HAP-1 (cell line): ENCODE results near the gene DAB2IP.

ENCODE experiments used
- DNase-seq, 2 experiments: peaks; one replicate each; pipeline ENCODE4 v3.0.0-alpha.2; 2016 to 2020; ENCODE audit warnings: low spot score in 2 of 2
- H3K27me3 ChIP-seq: fragments of 250-450 bp; sonication (Bioruptor Pico); 2 replicates; pipeline ENCODE4 v1.5.1; 2020; ENCODE audit warnings: low read depth, mild to moderate bottlenecking, moderate library complexity
- H3K36me3 ChIP-seq: fragments of 250-450 bp; sonication (Bioruptor Pico); replicated peaks from 2 replicates; pipeline ENCODE4 v1.5.1; 2020; ENCODE audit warnings: mild to moderate bottlenecking
- H3K4me1 ChIP-seq: fragments of 250-450 bp; sonication (Bioruptor Pico); 2 replicates; pipeline ENCODE4 v1.5.1; 2020; ENCODE audit warnings: mild to moderate bottlenecking
- H3K4me3 ChIP-seq: fragments of 250-450 bp; sonication (Bioruptor Pico); 2 replicates; pipeline ENCODE4 v1.5.1; 2020; ENCODE audit warnings: mild to moderate bottlenecking, moderate library complexity
- H3K9me3 ChIP-seq: fragments of 250-450 bp; sonication (Bioruptor Pico); 2 replicates; pipeline ENCODE4 v1.5.1; 2020; ENCODE audit warnings: mild to moderate bottlenecking, moderate library complexity
- in situ Hi-C: fragments of 300-500 bp; cut with MboI; formaldehyde crosslinking; loops from 3 replicates; pipeline ENCODE4 v1.14.3; 2020; ENCODE audit warnings: low sequenced_read_pairs, inconsistent platforms, mixed read lengths

Gene DAB2IP

DNA sequence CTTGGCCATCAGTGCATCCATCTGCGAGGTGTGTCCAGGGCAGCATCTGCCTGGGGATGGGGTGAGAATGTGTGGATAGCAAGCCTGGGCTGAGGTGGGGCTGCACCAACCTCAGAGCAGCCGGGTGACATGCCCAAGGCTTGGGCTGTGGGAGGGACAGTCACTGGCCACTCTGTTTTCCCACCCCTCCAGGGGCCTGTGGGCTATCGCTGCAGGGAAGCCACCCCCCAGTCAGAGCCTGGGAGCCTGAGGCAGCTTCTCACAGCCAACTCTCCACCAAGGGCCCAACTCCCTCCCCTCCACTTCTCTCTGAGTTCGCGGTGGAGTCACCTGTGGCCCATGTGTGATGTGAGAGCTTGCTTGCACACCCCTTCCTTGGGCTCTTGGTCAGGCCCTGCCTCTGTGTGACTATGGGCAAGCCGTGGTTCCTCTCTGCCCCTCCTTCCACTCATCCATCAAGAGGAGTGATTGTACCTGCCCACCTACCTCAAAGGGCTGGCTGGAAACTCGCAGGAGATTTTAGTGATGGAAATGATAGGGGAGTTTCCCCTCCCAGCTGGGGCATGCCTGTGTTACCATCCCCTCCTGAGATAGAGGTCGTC, 54.8 kb downstream of the DAB2IP start:
- no peaks in the 10 kb centered on the region for H3K4me1 ChIP-seq
- in situ Hi-C loops: no loop called here
- no peaks in the 10 kb centered on the region for H3K9me3 ChIP-seq
- no peaks in the 10 kb centered on the region for H3K36me3 ChIP-seq
- DNase-seq: no peak
- no peaks in the 10 kb centered on the region for H3K27me3 ChIP-seq
- no peak overlapping the region for H3K4me3 ChIP-seq

- no peak overlapping the region for H3K4me3 ChIP-seq
- no peaks in the 10 kb centered on the region for H3K36me3 ChIP-seq
- no peaks in the 10 kb centered on the region for H3K4me1 ChIP-seq
- no peak for DNase-seq
- H3K27me3 ChIP-seq: no peaks in the 10 kb centered on the region
- H3K9me3 ChIP-seq: no peaks in the 10 kb centered on the region
- in situ Hi-C loops: no loop called here
These were observed 56.3 kb downstream of the DAB2IP start for GRCh38 chr9:121707477-121708424.

- Histone ChIP-seq H3K27me3 (no peaks in the 10 kb centered on the region), H3K36me3 (no peaks in the 10 kb centered on the region), H3K4me3 (no peak overlapping the region), H3K4me1 (no peaks in the 10 kb centered on the region), H3K9me3 (no peaks in the 10 kb centered on the region)
- in situ Hi-C loops: no loop called here
- DNase-seq: peak in 1 of 2 experiments; percentile 49
These were observed 57.5 kb downstream of the DAB2IP start for GRCh38 chr9:121708768-121709488.

DNA sequence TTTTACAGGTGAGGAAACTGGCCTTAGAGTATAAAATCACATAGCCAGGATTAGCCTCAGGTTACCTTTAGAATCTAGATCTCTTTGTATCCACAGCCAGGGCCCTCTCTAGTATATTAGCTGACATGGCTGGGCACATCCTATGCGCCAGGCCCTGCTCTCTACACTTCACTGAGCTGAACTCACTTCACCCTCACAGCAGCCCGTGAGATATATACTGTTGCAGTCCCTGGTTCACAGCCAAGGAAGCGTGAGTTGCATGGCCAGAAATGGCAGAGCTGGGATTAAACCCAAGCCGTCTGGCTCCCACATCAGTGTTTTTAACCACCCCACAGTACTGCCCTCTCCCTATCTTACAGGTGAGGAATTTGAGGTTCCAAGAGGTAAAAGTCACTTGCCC, 58.4 kb downstream of the DAB2IP start:
- no peak overlapping the region for H3K4me3 ChIP-seq
- no peaks in the 10 kb centered on the region for H3K9me3 ChIP-seq
- no peaks in the 10 kb centered on the region for H3K27me3 ChIP-seq
- H3K36me3 ChIP-seq: no peaks in the 10 kb centered on the region
- no peak for DNase-seq
- in situ Hi-C loops: no loop called here
- H3K4me1 ChIP-seq: no peaks in the 10 kb centered on the region

DNA sequence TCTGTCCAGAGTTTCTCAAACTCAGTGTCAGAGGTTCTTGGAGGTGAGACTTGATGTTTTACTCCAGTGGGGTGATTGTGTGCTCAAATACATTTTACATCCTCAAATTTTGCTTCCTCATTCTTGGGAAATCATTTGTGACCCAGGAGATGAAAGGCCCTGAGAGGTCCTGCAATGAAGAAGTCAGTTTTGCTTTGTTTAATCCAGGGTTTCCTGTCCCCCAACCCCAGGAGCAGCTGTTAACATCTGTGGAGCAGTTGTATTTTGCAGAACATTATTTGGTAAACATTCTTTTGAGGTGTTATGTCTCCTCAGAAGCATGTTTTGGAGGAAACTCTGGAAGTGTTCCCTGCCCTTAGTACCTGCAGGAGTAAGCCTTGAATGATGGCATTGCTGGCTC, 59.8 kb downstream of the DAB2IP start:
- H3K4me1 ChIP-seq: no peaks in the 10 kb centered on the region
- no peak overlapping the region for H3K4me3 ChIP-seq
- no peaks in the 10 kb centered on the region for H3K27me3 ChIP-seq
- H3K36me3 ChIP-seq: no peaks in the 10 kb centered on the region
- no peaks in the 10 kb centered on the region for H3K9me3 ChIP-seq
- no peak for DNase-seq
- in situ Hi-C loops: no loop called here

- Histone ChIP-seq H3K36me3 (no peaks in the 10 kb centered on the region), H3K4me3 (no peak overlapping the region), H3K27me3 (no peaks in the 10 kb centered on the region), H3K4me1 (no peaks in the 10 kb centered on the region), H3K9me3 (no peaks in the 10 kb centered on the region)
- DNase-seq: no peak
- in situ Hi-C loops: no loop called here
These were observed 60.4 kb downstream of the DAB2IP start for GRCh38 chr9:121711797-121712196.

DNA sequence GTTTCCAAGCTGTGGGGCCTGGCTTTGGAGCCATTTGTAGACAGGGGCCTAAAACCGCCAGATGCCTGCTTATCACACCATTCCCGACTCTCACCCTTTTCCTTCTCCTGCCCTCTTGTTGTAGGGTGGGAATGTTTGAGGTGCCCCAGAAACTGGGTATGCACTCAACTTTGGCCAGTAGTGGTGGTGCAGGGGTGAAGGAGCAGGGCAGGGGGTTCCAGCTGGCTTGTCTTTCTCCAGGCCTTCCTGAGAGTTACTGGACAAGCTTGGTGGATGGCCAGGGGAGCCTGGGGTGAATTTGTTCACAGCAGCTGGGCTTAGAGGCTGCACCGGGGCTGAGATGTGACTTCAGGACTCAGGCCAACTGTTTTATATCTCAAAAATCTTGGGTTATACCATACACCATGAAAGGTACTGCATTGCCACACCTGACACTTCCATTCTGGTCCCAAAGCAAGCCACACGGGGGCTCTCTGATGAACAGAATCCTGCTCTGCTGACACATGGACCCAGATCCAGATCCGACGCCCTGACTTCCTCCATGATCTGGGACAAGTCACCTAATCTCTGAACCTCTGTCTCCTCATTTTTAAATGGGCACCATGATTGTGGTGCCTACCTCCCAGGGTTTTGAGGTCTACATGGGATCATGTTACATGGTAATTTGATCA, 62.1 kb downstream of the DAB2IP start:
- DNase-seq: no peak
- H3K9me3 ChIP-seq: no peaks in the 10 kb centered on the region
- no peaks in the 10 kb centered on the region for H3K36me3 ChIP-seq
- no peaks in the 10 kb centered on the region for H3K27me3 ChIP-seq
- in situ Hi-C loops: no loop called here
- H3K4me3 ChIP-seq: no peak overlapping the region
- no peaks in the 10 kb centered on the region for H3K4me1 ChIP-seq

GRCh38 chr9:121714075-121714705, 62.8 kb downstream of the DAB2IP start:
- H3K4me3 ChIP-seq: no peak overlapping the region
- H3K36me3 ChIP-seq: no peaks in the 10 kb centered on the region
- no peak for DNase-seq
- no peaks in the 10 kb centered on the region for H3K27me3 ChIP-seq
- in situ Hi-C loops: no loop called here
- no peaks in the 10 kb centered on the region for H3K9me3 ChIP-seq
- H3K4me1 ChIP-seq: no peaks in the 10 kb centered on the region

DNA sequence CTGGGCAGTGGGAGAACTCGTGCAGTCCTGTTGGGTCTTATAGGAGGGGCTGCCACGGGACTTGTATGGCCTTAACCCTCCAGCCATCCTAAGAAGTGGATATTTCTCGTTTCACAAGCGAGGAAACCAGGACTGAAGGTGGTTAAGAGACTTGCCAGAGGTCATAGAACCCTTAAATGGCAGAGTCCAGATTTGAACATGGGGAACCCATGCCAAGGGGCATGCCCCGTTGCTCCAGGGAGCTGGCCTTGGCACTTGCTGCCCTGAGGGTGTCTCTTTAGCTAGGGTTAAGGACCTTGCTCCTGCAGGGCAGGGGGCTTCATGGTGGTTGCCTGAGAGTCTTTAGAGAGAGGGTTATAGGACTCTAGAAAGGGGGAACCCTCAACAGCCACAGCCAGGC, 63.4 kb downstream of the DAB2IP start:
- in situ Hi-C loops: no loop called here
- no peaks in the 10 kb centered on the region for H3K9me3 ChIP-seq
- no peaks in the 10 kb centered on the region for H3K4me1 ChIP-seq
- no peak overlapping the region for H3K4me3 ChIP-seq
- H3K27me3 ChIP-seq: no peaks in the 10 kb centered on the region
- no peaks in the 10 kb centered on the region for H3K36me3 ChIP-seq
- no peak for DNase-seq

DNA sequence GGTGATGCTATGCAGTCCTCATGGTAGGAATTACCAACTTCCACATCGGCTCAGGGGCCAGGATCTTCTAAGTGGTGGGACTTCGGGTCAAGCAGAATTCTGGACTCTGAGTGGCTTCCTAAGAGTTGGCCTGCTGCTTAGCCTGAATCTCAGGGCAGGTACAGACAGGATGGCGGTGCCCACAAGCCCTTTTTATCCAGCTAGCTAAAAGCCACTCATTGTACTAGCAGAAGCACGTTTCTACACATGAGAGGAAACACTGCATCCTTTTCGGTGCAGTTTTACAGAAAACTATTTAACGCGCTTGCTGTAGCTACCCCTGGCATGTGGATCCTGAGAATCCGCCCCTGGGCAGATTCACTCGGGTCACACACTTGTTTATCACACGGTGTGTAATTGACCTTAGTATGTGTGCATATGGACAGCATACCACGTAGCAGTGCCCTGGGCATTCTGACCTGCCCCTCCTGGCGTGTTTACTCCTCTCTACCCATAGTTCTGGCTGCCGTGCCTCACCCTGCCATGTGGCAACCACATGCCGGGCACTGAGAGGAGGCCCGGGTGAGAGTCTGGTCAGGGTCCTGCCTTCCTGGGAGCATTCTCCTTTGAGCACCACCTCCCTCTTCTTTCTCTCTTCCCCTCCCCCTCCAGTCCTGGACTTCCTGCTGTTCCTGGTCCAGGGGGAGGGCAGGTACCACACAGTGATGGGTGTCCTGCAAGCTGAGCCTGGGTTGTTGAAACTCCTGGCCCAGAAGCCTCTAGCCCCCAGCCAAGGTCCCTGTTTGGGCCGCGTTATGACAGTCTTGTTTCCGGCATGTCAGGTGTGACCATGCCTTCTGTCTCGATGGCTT, 65.9 kb downstream of the DAB2IP start:
- DNase-seq: no peak
- no peaks in the 10 kb centered on the region for H3K9me3 ChIP-seq
- H3K27me3 ChIP-seq: no peaks in the 10 kb centered on the region
- no peak overlapping the region for H3K4me3 ChIP-seq
- H3K4me1 ChIP-seq: no peaks in the 10 kb centered on the region
- H3K36me3 ChIP-seq: no peaks in the 10 kb centered on the region
- in situ Hi-C loops: no loop called here

DNA sequence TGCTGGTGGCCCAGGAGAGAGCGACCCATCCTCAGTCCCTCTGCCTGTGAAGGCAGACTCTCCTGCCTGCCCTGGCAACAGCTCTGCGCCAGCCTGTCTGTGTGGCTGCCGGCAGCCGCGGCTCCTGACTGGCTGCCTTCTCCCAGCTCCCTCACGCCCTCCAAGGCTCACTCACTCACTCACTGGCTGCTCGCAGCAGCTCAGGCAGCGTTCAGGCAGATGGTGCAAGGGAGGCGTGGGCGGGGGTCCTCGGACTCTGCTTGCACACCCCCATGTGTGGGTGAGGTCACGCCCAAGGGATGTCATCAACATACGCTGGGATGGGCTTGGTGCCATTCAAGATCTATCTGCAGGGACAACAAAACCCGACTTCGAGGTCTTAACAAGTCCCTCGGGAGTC, 66.7 kb downstream of the DAB2IP start:
- H3K27me3 ChIP-seq: no peaks in the 10 kb centered on the region
- no peak for DNase-seq

GRCh38 chr9:121718501-121718900, 67.1 kb downstream of the DAB2IP start:
- Histone ChIP-seq H3K27me3 (no peaks in the 10 kb centered on the region), H3K4me3 (no peak overlapping the region), H3K36me3 (no peaks in the 10 kb centered on the region), H3K4me1 (no peaks in the 10 kb centered on the region), H3K9me3 (no peaks in the 10 kb centered on the region)
- in situ Hi-C loops: no loop called here
- DNase-seq: no peak

More for the DNA sequence above, 66.7 kb downstream of the DAB2IP start:
- H3K4me3 ChIP-seq: no peak overlapping the region
- no peaks in the 10 kb centered on the region for H3K4me1 ChIP-seq
- no peaks in the 10 kb centered on the region for H3K9me3 ChIP-seq
- no peaks in the 10 kb centered on the region for H3K36me3 ChIP-seq
- in situ Hi-C loops: no loop called here
